CD4-positive, alpha-beta T cell treated with Interleukin-4 for 4 hours (primary cell): ENCODE results near the gene DDX52.
"Not testable (repeated sequence)": the region's sequence is repeated elsewhere in the genome, so short reads cannot be mapped to it uniquely, and the experiment has no call there.

Experiments used
- DNase-seq: peaks from one replicate; pipeline ENCODE4 v3.0.0-alpha.2; 2020

DDX52 gene

GRCh38 chr17:37650419-37651003 lies 7.3 kb upstream of the DDX52 start:
- no peak for DNase-seq

- no peak for DNase-seq
These were observed 5.3 kb upstream of the DDX52 start for GRCh38 chr17:37648555-37648954.

- DNase-seq, result no peak
These were observed 4.6 kb upstream of the DDX52 start for GRCh38 chr17:37647856-37648255.

- no peak for DNase-seq
These were observed 623 bp upstream of the DDX52 start for GRCh38 chr17:37643869-37644268.

- no peak for DNase-seq
These were observed 565 bp downstream of the DDX52 start for GRCh38 chr17:37642681-37643080.

GRCh38 chr17:37640015-37640414 lies 3.2 kb downstream of the DDX52 start:
- no peak for DNase-seq

GRCh38 chr17:37637956-37638355 lies 5.3 kb downstream of the DDX52 start:
- no peak for DNase-seq

- DNase-seq, result not testable (repeated sequence)
These were observed 26.8 kb downstream of the DDX52 start for GRCh38 chr17:37616430-37616829.

GRCh38 chr17:37614823-37615222 lies 28.4 kb downstream of the DDX52 start:
- no peak for DNase-seq

- no peak for DNase-seq
These were observed 28.9 kb downstream of the DDX52 start for GRCh38 chr17:37614391-37614790.

- no peak for DNase-seq
These were observed 32.3 kb downstream of the DDX52 start for GRCh38 chr17:37610971-37611370.

GRCh38 chr17:37610041-37610420 lies 33.2 kb downstream of the DDX52 start:
- DNase-seq, result not testable (repeated sequence)

- DNase-seq, result peak; percentile 95
These were observed 33.8 kb downstream of the DDX52 start, which contains the start of gene SYNRG for GRCh38 chr17:37609170-37610040. Gene SYNRG (minus strand): TSS chr17:37609418. CDS start chr17:37609355, 63 bp downstream.

GRCh38 chr17:37608351-37609169 lies 34.7 kb downstream of the DDX52 start:
- peak; percentile 15 for DNase-seq

- DNase-seq, result peak; percentile 55
These were observed 35.5 kb downstream of the DDX52 start for GRCh38 chr17:37607637-37608331.

- DNase-seq, result peak; percentile 67
These were observed 37.3 kb downstream of the DDX52 start for GRCh38 chr17:37605813-37606505.

GRCh38 chr17:37605081-37605480 lies 38.2 kb downstream of the DDX52 start:
- no peak for DNase-seq

- no peak for DNase-seq
These were observed 38.7 kb downstream of the DDX52 start for GRCh38 chr17:37604556-37604955.

- no peak for DNase-seq
These were observed 45.1 kb downstream of the DDX52 start for GRCh38 chr17:37598145-37598544.

- DNase-seq, result no peak
These were observed 51.0 kb downstream of the DDX52 start for GRCh38 chr17:37592291-37592690.

- no peak for DNase-seq
These were observed 58.2 kb downstream of the DDX52 start for GRCh38 chr17:37585066-37585465.

GRCh38 chr17:37576281-37576680 lies 67.0 kb downstream of the DDX52 start:
- DNase-seq, result no peak
